ENCODE data around the gene ARMCX6.
"Not testable (repeated sequence)": the region's sequence is repeated elsewhere in the genome, so short reads cannot be mapped to it uniquely, and the experiment has no call there.

The ARMCX6 gene

DNA sequence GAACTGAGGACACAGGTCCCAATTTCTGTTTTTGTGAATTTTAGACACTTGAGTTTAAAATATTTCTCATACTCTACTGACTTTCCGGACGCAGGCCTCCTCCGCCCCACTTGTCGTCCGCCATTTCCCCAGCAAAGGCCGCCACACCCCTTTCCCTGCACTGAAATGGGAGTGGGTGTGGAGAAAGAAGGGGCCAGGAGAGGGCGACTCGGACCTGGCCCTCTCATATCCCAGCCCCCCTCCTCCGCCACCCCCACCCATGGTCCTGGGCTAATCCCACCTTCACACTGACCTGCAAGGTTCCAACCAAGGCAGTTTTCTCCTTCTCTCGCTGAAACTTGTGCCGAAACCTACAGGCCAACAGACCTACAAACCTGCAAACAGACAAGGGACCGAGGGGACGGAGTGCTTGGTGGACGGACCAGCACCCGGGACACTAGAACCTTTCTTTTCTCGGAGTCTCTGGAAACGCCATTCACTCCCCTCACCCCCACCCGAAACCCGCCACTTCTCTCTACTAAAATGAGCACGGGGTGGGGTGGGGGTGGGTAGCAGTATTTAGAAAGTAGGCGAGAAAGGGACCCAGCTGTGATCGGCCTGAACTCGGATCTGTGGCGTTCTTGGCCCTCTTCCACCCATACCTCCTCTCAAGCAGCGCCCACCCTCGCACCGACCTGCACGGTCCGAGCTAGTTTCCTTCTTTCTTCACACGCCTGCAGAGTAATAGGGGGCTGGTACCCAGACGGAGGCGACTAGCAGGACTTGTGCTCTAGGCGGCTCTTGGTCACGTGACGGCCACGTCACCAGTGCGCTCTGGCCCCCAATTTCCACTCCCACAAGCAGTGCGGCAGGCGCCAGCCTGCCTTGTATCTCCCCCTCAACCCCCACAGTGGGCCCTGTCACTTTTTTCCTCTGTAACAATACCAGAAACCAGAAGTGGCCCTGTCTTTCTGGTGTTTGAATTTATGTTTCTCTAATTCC, at the start of gene ARMCX6:
Gene ARMCX6 (minus strand): TSS at position 790 of the 981 bp plus-strand sequence. CDS start 1,380 bp downstream, outside the sequence.
- peak; percentile 84 for DNase-seq

DNA sequence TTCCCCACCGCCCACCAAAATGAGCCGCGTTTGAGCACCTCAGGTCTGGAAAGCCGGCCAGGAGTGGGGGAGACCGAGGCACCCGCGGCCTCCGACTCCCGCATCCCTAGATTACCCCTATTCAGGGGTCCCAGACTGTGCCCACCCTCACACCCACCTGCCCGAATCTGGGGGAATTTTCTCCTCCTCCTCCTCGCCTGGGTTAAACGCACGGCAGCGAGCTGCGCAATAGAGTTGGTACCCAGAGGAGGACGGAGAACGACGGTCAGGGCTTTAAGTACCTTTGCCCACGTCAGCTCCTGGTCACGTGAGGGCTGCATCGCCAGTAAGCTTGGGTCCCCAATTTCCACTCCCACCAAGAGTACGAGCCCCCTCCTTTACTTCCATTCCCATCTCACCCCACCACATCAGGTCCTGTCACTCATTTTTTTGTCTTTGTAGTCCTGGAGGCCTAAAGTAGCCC, 41.8 kb upstream of the ARMCX6 start, which contains the start of gene ARMCX2:
Gene ARMCX2 (minus strand): TSS at position 250 of the 463 bp plus-strand sequence. CDS start 2,262 bp downstream, outside the sequence.
- peak; percentile 76 for DNase-seq

DNA sequence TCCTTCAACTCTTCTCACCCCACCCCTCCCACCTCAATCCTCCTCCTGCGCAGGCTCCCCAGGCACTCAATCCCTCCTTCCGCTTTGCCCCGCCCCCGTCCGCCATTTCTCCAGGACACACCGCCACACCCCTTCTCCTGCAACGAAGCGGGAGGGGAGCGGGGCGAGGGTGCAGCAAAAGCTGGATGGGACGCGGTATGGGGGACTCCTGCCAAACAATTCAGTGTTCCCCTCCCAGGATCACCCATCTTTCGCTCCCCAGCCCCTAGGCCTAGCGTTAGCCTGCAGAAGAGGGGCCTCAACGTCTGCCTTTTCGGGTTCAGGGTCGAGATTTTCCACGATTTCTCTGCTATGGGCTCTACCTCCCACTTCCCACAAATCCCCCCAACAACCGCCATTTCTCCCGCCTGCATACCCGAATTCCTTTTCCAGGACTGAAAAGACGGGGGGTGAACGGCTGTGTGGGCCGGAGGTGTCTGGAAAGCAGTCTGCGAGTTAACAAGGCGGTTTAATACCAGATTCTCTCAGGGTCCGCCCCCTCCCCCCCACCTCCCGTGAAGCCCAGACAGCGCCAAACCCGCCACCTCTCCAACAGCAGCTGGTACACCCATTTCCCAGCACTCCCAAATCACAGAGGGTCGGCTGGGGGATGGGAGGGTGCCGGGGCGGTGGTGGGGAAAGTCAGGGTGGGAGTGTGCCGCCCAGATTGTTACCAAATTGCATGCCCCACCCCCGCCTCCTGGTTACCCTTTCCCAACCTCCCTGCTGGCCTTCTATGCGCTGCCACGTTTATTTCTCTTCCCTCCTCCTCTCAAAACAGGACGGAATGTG, 41.1 kb upstream of the ARMCX6 start:
- DNase-seq, result peak; percentile 69

DNA sequence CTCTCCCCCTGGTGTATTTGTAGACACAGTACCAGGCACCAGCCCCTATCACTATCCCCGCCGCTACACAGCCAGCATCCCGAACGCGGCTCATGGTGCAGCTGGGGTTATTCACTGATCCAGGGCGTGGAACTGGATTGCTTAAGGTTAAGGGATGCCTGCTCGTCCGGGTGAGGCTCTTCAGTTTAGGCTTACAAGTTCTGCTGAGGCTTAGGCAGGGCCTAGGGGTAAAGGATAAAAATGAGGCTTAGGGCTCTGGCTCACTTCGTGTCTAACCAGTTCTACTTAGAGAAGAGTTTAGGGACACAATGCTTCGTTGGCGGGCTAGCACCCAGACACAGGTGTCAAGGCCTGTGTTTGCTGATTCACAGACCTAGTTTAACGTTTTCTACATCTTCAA, 39.7 kb upstream of the ARMCX6 start:
- DNase-seq, result no peak

DNA sequence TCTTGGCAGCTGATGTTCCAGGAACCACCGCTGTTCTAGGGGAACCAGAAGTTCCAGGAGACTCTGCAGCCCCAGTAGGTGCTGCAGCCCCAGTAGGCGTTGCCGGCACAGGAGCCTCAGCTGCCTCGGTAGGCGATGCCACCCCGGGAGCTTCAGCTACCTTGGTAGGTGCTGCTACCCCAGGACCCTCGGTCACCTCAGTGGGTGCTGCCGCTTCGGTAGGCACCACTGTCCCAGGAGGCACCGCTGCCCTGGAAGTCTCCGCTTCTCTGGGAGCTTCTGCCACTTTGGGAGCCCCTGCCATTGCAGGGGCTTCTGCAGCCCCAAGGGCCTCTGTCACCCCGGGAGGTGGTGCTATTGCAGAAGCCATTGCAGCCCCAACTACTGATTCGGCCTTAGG, 39.0 kb upstream of the ARMCX6 start:
- DNase-seq, result no peak

DNA sequence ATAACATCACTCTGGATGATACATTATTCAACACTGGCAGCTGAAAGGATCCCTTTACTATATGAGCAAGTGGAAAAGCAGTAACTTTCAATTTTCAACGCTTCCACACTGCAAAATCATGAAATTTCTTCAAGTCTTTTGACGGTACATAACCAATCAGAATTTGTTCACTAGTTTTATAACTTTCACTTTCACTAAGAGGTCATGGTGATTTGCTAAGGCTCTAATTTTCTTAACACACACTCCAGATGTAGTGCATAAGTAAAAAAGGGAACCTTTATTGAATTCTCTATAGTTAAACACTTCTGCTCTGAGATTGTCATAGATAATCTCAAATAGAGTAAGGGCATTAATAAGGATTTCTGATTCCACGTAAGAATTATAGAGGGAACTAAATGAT, 37.7 kb upstream of the ARMCX6 start:
- no peak for DNase-seq

DNA sequence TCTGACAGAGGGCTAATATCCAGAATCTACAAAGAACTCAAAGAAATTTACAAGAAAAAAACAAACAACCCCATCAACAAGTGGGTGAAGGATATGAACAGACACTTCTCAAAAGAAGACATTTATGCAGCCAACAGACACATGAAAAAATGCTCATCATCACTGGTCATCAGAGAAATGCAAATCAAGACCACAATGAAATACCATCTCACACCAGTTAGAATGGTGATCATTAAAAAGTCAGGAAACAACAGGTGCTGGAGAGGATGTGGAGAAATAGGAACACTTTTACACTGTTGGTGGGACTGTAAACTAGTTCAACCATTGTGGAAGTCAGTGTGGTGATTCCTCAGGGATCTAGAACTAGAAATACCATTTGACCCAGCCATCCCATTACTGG, 29.9 kb upstream of the ARMCX6 start:
- not testable (repeated sequence) for DNase-seq

DNA sequence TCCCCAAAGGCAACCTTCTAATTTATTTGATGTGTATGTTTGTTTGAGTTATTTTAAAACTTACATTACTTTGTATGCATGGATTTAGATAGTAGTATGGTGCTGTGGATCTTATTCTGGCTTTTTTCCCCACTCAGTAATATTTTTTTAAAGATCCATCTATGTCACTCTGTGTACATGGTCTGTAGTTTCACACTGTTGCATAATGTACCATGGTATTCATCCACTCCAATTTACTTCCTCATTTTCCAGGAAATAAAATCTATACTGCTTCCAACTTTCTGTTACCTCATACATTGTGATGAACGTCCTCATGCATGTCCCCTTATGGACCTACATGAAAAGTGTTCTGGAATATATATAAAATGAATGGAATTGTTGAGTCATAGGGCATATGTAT, 24.3 kb upstream of the ARMCX6 start:
- no peak for DNase-seq

DNA sequence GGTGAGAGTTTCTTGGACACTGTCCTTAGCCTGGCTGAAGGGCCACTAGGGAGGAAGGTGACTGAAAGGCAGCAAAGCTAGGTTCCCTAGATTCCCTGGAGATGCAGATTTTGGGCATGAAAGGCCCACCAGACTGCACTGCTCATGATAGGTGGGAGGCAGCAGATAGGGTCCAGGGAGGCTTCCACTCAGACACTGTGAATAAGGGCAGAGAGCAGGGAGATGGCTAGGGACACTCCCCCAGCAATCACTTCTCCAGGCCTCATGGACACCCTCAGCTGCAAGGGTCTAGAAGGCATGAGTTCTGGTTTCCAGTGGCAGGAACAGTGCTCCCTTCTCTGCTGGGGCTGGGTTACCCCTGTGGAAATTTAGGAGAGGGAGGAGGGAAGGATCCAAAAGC, 21.8 kb upstream of the ARMCX6 start:
- no peak for DNase-seq

DNA sequence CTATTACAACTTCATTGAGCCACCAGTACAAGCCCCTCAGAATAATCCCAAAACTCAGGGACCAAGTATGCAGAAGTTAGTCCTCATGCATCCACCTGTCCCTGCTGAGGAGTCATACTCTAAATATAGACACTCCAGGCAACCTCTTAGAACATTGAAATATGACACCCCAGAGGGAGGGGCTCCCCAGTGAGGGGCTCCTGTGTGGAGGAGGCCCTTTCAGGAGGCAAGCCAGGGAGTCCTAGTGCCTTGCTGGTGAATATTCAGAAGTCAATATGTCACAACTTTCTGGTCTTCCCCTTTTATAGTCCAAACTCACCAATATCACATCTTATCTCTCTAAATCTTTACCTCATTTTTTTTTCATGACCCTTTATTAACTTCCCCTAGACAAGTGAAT, 1.6 kb upstream of the ARMCX6 start:
- peak; percentile 17 for DNase-seq

DNA sequence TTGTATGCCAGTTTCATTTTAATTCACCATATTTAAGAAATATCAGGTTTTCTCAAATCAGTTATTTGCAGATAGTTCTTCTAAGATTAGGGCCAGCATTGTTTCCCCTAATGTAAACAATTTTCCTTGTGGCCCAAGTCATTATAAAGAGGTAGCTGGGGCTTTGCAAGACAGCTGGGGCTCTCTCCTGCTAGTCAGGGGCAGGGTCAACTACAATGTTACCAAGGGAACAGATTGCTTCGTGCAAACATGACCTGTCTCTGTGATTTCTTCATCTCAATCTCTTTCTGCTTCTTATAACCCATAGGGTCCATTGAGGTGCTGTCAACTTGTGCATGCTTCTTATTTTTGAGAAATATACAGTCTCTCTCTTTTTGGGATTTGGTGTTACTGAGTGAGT, 12.1 kb downstream of the ARMCX6 start:
- no peak for DNase-seq

DNA sequence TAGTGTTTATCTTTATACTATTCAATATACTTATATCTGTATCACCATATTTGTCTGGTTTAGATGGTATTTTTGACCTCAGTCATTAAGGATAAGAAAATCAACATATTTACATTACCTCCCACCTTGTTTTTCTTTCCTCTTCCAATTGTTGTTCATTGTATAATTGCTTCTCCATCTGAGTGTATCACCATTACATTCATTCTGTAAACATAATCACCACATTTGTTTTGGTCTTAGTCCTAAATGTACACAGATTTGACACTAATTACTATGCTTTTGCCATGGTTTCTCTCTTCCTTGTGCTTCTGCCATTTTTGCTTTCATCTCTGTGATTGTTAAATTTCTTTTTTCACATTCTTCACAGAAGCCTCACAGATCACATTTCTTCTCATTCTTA, 12.7 kb downstream of the ARMCX6 start:
- no peak for DNase-seq

DNA sequence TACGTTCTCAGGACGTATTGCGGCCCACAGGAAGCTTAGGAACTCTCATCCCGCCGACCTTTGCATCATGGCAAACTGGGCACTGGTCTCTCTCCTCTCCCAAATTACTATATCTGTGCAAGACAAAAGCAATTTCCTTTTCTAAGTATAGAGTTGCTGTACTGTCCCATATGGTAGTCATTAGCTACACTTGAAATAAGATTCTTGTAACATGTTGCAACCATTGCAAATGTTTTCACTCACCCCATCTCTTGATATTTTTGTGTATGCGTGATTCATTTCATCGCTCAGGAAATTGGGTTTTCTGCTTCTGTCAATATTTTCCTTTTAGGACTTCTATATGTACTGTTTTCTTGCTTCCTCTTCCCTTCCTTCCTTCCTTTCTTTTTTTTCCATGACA, 15.7 kb downstream of the ARMCX6 start:
- peak; percentile 76 for DNase-seq

DNA sequence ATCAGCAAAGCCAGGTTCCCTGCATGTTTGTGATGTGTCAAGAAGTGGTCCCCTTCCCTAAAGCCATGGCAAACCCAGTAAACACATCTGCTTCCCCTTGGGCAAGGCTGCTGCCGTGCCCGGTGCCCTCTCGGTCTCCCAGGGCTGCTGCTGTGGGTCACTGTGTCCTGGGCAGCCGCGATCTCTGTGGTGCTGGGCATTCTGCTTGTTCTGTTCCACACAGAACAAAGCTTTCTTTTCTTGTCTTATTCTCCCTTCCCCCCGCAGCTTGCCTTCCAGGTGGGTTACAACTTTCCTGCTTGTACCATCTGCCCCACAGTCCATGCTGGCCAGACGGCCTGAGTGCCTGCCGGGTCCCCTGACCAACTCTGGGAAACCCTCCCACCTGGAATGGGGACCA, 18.2 kb downstream of the ARMCX6 start:
- not testable (repeated sequence) for DNase-seq

DNA sequence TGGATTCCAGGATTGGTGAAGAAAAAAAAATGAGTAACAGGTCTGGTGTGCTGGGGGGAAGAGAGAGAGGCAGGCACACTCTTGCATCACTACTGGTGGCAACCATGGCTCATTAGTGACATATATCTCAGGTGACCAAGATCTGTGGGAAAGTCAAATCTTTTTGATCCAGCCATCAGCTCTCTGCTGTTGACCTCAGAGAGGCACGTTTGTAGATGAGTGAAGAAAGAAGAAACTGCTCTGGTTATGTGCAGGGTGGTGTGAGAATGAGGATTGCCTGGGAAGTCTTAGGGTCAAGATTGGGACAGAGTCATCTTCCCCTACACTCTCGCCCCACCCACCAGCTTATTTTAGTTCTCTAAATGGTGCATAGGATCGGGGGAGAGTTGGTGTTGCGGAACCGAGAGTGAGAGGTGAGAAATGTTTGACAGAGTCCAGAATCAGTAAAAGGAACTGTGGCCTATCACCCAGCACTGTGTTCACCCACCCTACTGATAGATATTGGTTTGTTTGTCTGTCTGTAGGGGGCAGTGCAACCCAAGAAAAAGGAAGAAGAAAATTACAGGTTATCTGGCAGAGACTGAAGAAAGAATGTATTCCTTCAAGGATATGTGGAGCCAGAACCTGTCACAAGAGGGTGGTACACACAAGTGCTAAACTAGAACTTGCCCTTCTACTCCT, 21.9 kb downstream of the ARMCX6 start:
- DNase-seq, result peak; percentile 76

All from fibroblast of skin of right biceps (primary cell).